HepG2 (cell line): Measurements from ENCODE around the gene ANTKMT. TPM values are rescaled to one million over a fixed set of nuclear protein-coding genes. Genes with fewer than 3 reads are reported as not detected.
A peak's percentile ranks its signal among the peaks of the same experiment; 100 is the strongest.

Experiments
- ATM ChIP-seq: fragments of 450-650 bp; IDR thresholded peaks from 2 replicates; pipeline ENCODE4 v1.7.1; 2017; ENCODE audit warnings: mild to moderate bottlenecking, borderline replicate concordance
- CENPX ChIP-seq: sonication (generic); formaldehyde crosslinking; IDR thresholded peaks from 2 replicates; pipeline ENCODE4 v1.9.0; 2021; ENCODE audit warnings: mild to moderate bottlenecking, missing genetic modification reagents, moderate library complexity
- CREBL2 ChIP-seq: sonication (generic); formaldehyde crosslinking; IDR thresholded peaks from 2 replicates; pipeline ENCODE4 v1.8.1; 2023; ENCODE audit warnings: missing genetic modification reagents, mild to moderate bottlenecking, borderline replicate concordance
- FIP1L1 ChIP-seq: fragments of 200-400 bp; formaldehyde crosslinking; IDR thresholded peaks from 2 replicates; pipeline ENCODE4 v1.6.1; 2018; ENCODE audit warnings: low read depth, mild to moderate bottlenecking, low read length, moderate library complexity, borderline replicate concordance; ENCODE audit not compliant: insufficient read depth
- KDM6A ChIP-seq: IDR thresholded peaks from 2 replicates; pipeline ENCODE4 v1.6.1; 2016; ENCODE audit warnings: low read depth
- POGK ChIP-seq: sonication (generic); formaldehyde crosslinking; conservative IDR thresholded peaks from 2 replicates; pipeline ENCODE4 v1.8.0; 2022; ENCODE audit warnings: mild to moderate bottlenecking, moderate library complexity, missing genetic modification reagents
- RORA ChIP-seq: sonication (generic); formaldehyde crosslinking; IDR thresholded peaks from 2 replicates; pipeline ENCODE4 v1.5.0; 2020; ENCODE audit warnings: mild to moderate bottlenecking, missing genetic modification reagents, moderate library complexity
- SAP130 ChIP-seq: IDR thresholded peaks from 2 replicates; pipeline ENCODE4 v1.6.1; 2016; ENCODE audit warnings: low read depth
- SMARCE1 ChIP-seq: fragments of 450-650 bp; IDR thresholded peaks from 2 replicates; pipeline ENCODE4 v1.6.1; 2017; ENCODE audit warnings: borderline replicate concordance
- SYNCRIP ChIP-seq: fragments of 200-400 bp; formaldehyde crosslinking; IDR thresholded peaks from 2 replicates; pipeline ENCODE4 v1.6.1; 2018; ENCODE audit warnings: mild to moderate bottlenecking, low read depth, low read length; ENCODE audit not compliant: insufficient read depth
- TBP ChIP-seq: sonication (generic); formaldehyde crosslinking; IDR thresholded peaks from 2 replicates; pipeline ENCODE4 v1.5.0; 2020; ENCODE audit warnings: missing genetic modification reagents
- TGIF2 ChIP-seq: IDR thresholded peaks from 2 replicates; pipeline ENCODE4 v1.6.1; 2016; ENCODE audit warnings: control low read depth, missing compliant biosample characterization
- THRA ChIP-seq: sonication (generic); formaldehyde crosslinking; IDR thresholded peaks from 2 replicates; pipeline ENCODE4 v1.4.0; 2020; ENCODE audit warnings: missing genetic modification reagents, borderline replicate concordance
- ZBTB34 ChIP-seq: sonication (generic); formaldehyde crosslinking; IDR thresholded peaks from 2 replicates; pipeline ENCODE4 v1.8.0; 2022; ENCODE audit warnings: mild to moderate bottlenecking, missing genetic modification reagents
- ZNF414 ChIP-seq: sonication (generic); formaldehyde crosslinking; IDR thresholded peaks from 2 replicates; pipeline ENCODE4 v1.5.0; 2020; ENCODE audit warnings: missing genetic modification reagents
- ZNF564 ChIP-seq: sonication (generic); formaldehyde crosslinking; IDR thresholded peaks from 2 replicates; pipeline ENCODE4 v1.8.1; 2023; ENCODE audit warnings: mild to moderate bottlenecking, missing genetic modification reagents
- ZNF577 ChIP-seq: sonication (generic); formaldehyde crosslinking; IDR thresholded peaks from 2 replicates; pipeline ENCODE4 v1.4.0; 2020; ENCODE audit warnings: mild to moderate bottlenecking, low read depth, missing genetic modification reagents, borderline replicate concordance
- ZNF629 ChIP-seq: sonication (generic); formaldehyde crosslinking; conservative IDR thresholded peaks from 2 replicates; pipeline ENCODE4 v1.5.0; 2020; ENCODE audit warnings: missing genetic modification reagents
- ZNF639 ChIP-seq: conservative IDR thresholded peaks from 2 replicates; pipeline ENCODE4 v1.6.1; 2018; ENCODE audit warnings: missing genetic modification reagents
- ZNF772 ChIP-seq: sonication (generic); formaldehyde crosslinking; IDR thresholded peaks from 2 replicates; pipeline ENCODE4 v1.5.0; 2020; ENCODE audit warnings: mild to moderate bottlenecking, missing genetic modification reagents
- ZNF776 ChIP-seq: sonication (generic); formaldehyde crosslinking; IDR thresholded peaks from 2 replicates; pipeline ENCODE4 v1.4.0; 2020; ENCODE audit warnings: mild to moderate bottlenecking, missing genetic modification reagents
- ZNF83 ChIP-seq: sonication (generic); formaldehyde crosslinking; IDR thresholded peaks from 2 replicates; pipeline ENCODE4 v1.4.0; 2020; ENCODE audit warnings: missing genetic modification reagents, mild to moderate bottlenecking, borderline replicate concordance
- ZSCAN9 ChIP-seq: IDR thresholded peaks from 2 replicates; pipeline ENCODE4 v1.6.1; 2016; ENCODE audit warnings: borderline replicate concordance
- polyA plus RNA-seq, 8 experiments: library from polyadenylated mRNA; depleted of rRNA in 3 of 8; stranded (reverse) in 7 of 8; unstranded in 1 of 8; fragments of >200 nt; fragmentation: Illumina TruSeq in 4 of 8; extraction: Trizol in 4 of 8; gene quantifications; 2 replicates each; pipeline versions ENCODE4 v1.2.1 to v1.2.3, GENCODE V29; 2011 to 2016; ENCODE audit warnings: low read depth in 4 of 8, missing spikeins in 1 of 8, mixed read lengths in 1 of 8; ENCODE audit not compliant: insufficient read depth in 1 of 8
- total RNA-seq, 5 experiments: library from RNA; depleted of rRNA; stranded (reverse); fragments of >200 nt; fragmentation: Illumina TruSeq; extraction: Trizol; gene quantifications; 2 replicates each; pipeline ENCODE4 v1.2.3, GENCODE V29; 2016; ENCODE audit warnings: low read depth in 1 of 5

ANTKMT gene
- total and polyA plus RNA-seq, 2 of the 13 experiments (the other 11 are each of a cell fraction or from before 2014, with no cell fraction given): 7.5 to 47.8 TPM

- peak; percentile 67 for TF ChIP-seq THRA (CRISPR knock-in tag)
- TF ChIP-seq SYNCRIP: no peak
- no peak for TF ChIP-seq ATM
- TF ChIP-seq TBP (CRISPR knock-in tag): no peak
- TF ChIP-seq ZNF83 (CRISPR knock-in tag): no peak
- TF ChIP-seq CREBL2 (CRISPR knock-in tag): no peak
- peak; percentile 54; the same call in 1 of the 2 replicates for TF ChIP-seq ZNF776
- peak; percentile 96; the same call in 1 of the 2 replicates for TF ChIP-seq POGK (CRISPR knock-in tag)
- no peak for TF ChIP-seq KDM6A (CRISPR knock-in tag)
- TF ChIP-seq FIP1L1: no peak
- peak; percentile 60; the same call in 1 of the 2 replicates for TF ChIP-seq ZNF564
- peak; percentile 82 for TF ChIP-seq ZNF414
- no peak for TF ChIP-seq SMARCE1
- TF ChIP-seq ZNF639 (CRISPR knock-in tag): peak; percentile 85
- TF ChIP-seq ZBTB34 (CRISPR knock-in tag): 0 out of 2 replicates have a peak, but pooled peaks have one; percentile 62
- TF ChIP-seq CENPX: no peak
- peak; percentile 61; the same call in 1 of the 2 replicates for TF ChIP-seq ZNF772 (CRISPR knock-in tag)
- peak; percentile 98 for TF ChIP-seq SAP130 (CRISPR knock-in tag)
- no peak for TF ChIP-seq ZNF577 (CRISPR knock-in tag)
- TF ChIP-seq RORA (CRISPR knock-in tag): no peak
- peak; percentile 64 for TF ChIP-seq TGIF2 (CRISPR knock-in tag)
- no peak; the same call in 1 of the 2 replicates for TF ChIP-seq ZSCAN9
- 0 out of 2 replicates have a peak, but pooled peaks have one; percentile 14 for TF ChIP-seq ZNF629 (CRISPR knock-in tag)
These were observed 20.0 kb downstream of the ANTKMT start, which contains the start of gene CIAO3 (continued) for GRCh38 chr16:740764-741505.
